OCI-LY1 (cell line): ENCODE data around the gene SLC2A3.

Experiments
- H2AFZ ChIP-seq: fragments of 200-600 bp; sonication (generic), shearing (Covaris generic); 2 replicates; pipeline ENCODE4 v1.6.0; 2014; ENCODE audit warnings: antibody characterized with exemption, mild to moderate bottlenecking, low read length
- H3F3A ChIP-seq: fragments of 200-600 bp; sonication (generic), shearing (Covaris generic); 2 replicates; pipeline ENCODE4 v1.6.0; 2014; ENCODE audit warnings: mild to moderate bottlenecking, antibody characterized with exemption, low read length, moderate library complexity; ENCODE audit not compliant: insufficient read depth
- H3K27ac ChIP-seq: fragments of 200-600 bp; sonication (generic); 2 replicates; pipeline ENCODE4 v1.5.1; 2014; ENCODE audit warnings: low read length, mixed run types, mild to moderate bottlenecking, low read depth; ENCODE audit not compliant: poor library complexity, severe bottlenecking
- H3K27me3 ChIP-seq: fragments of 200-600 bp; sonication (generic); 2 replicates; pipeline ENCODE4 v1.6.0; 2014; ENCODE audit warnings: antibody characterized with exemption, mild to moderate bottlenecking, low read length, moderate library complexity; ENCODE audit not compliant: insufficient read depth
- H3K36me3 ChIP-seq: fragments of 200-600 bp; sonication (generic); 2 replicates; pipeline ENCODE4 v1.6.1; 2014; ENCODE audit warnings: mild to moderate bottlenecking, antibody characterized with exemption, low read length, moderate library complexity, mixed read lengths; ENCODE audit not compliant: insufficient read depth
- H3K4me1 ChIP-seq: fragments of 200-600 bp; sonication (generic); 2 replicates; pipeline ENCODE4 v1.5.1; 2014; ENCODE audit warnings: mild to moderate bottlenecking, low read length, moderate library complexity; ENCODE audit not compliant: insufficient read depth, severe bottlenecking
- H3K4me2 ChIP-seq: fragments of 200-600 bp; sonication (generic), shearing (Covaris generic); 2 replicates; pipeline ENCODE4 v1.6.1; 2014; ENCODE audit warnings: low read length
- H3K4me3 ChIP-seq: fragments of 200-600 bp; sonication (generic); 2 replicates; pipeline ENCODE4 v1.5.1; 2014; ENCODE audit warnings: low read length, low read depth, mild to moderate bottlenecking, mixed read lengths; ENCODE audit not compliant: poor library complexity, severe bottlenecking
- H3K79me2 ChIP-seq: fragments of 200-600 bp; shearing (Covaris generic); 2 replicates; pipeline ENCODE4 v1.6.1; 2016; ENCODE audit warnings: mixed run types, low read length, mixed read lengths; ENCODE audit not compliant: insufficient read depth
- H3K9ac ChIP-seq: fragments of 200-600 bp; sonication (generic), shearing (Covaris generic); 2 replicates; pipeline ENCODE4 v1.6.1; 2014; ENCODE audit warnings: mild to moderate bottlenecking, low read length, mixed read lengths
- H3K9me2 ChIP-seq: fragments of 200-600 bp; sonication (generic), shearing (Covaris generic); 2 replicates; pipeline ENCODE4 v1.6.1; 2014; ENCODE audit warnings: low read depth, mild to moderate bottlenecking, low read length, mixed read lengths
- H3K9me3 ChIP-seq: fragments of 200-600 bp; shearing (Covaris generic); 2 replicates; pipeline ENCODE4 v1.6.1; 2014; ENCODE audit warnings: low read length, mixed read lengths
- H4K20me1 ChIP-seq: fragments of 200-600 bp; sonication (generic), shearing (Covaris generic); 2 replicates; pipeline ENCODE4 v1.6.0; 2016; ENCODE audit warnings: mild to moderate bottlenecking, low read length; ENCODE audit not compliant: insufficient read depth
- CTCF ChIP-seq: fragments of 200-600 bp; sonication (generic), shearing (Covaris generic); IDR thresholded peaks from 2 replicates; pipeline ENCODE4 v1.5.1; 2017; ENCODE audit warnings: mild to moderate bottlenecking, antibody characterized with exemption, low read length, moderate library complexity, mixed read lengths
- EZH2 ChIP-seq: fragments of 200-600 bp; sonication (generic), shearing (Covaris generic); IDR thresholded peaks from 2 replicates; pipeline ENCODE4 v1.8.0; 2017; ENCODE audit warnings: borderline replicate concordance, mixed run types, mild to moderate bottlenecking, antibody characterized with exemption, low read length, moderate library complexity, mixed read lengths

The SLC2A3 gene

DNA sequence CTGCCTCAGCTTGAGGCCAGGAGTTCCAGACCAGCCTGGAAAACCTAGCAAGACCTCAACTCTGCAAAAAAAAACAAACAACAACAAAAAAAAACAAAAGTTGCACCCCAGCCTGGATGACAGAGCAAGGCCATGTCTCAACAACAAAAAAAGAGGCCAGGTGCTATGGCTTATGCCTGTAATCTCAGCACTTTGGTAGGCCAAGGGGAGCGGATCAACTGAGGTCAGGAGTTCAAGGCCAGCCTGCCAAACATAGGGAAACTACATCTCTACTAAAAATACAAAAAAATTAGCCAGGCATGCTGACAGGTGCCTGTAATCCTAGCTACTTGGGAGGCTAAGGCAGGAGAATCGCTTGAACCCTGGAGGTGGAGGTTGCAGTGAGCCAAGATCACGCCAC, 56.7 kb downstream of the SLC2A3 start:
- H4K20me1 ChIP-seq = no peaks in the 10 kb centered on the region
- no peak overlapping the region for H3K4me2 ChIP-seq
- H3F3A ChIP-seq = no peaks in the 10 kb centered on the region
- no peaks in the 10 kb centered on the region for H3K79me2 ChIP-seq
- no peak overlapping the region for H3K4me3 ChIP-seq
- H3K4me1 ChIP-seq = no peaks in the 10 kb centered on the region
- H3K9me2 ChIP-seq = no peaks in the 10 kb centered on the region
- no peaks in the 10 kb centered on the region for H3K36me3 ChIP-seq
- TF ChIP-seq CTCF (no peak), EZH2 (no peak)
- no peak overlapping the region for H3K9ac ChIP-seq
- H2AFZ ChIP-seq = no peak overlapping the region
- H3K27ac ChIP-seq = no peak overlapping the region
- no peaks in the 10 kb centered on the region for H3K9me3 ChIP-seq
- H3K27me3 ChIP-seq = no peaks in the 10 kb centered on the region

- no peak overlapping the region for H3K9ac ChIP-seq
- H3K4me1 ChIP-seq = no peaks in the 10 kb centered on the region
- H3K36me3 ChIP-seq = no peaks in the 10 kb centered on the region
- no peak overlapping the region for H3K27ac ChIP-seq
- H3F3A ChIP-seq = no peaks in the 10 kb centered on the region
- H4K20me1 ChIP-seq = no peaks in the 10 kb centered on the region
- no peak overlapping the region for H3K4me2 ChIP-seq
- no peaks in the 10 kb centered on the region for H3K9me2 ChIP-seq
- no peak overlapping the region for H3K4me3 ChIP-seq
- H3K27me3 ChIP-seq = no peaks in the 10 kb centered on the region
- TF ChIP-seq EZH2 (no peak), CTCF (no peak)
- H2AFZ ChIP-seq = no peak overlapping the region
- no peaks in the 10 kb centered on the region for H3K9me3 ChIP-seq
- no peaks in the 10 kb centered on the region for H3K79me2 ChIP-seq
Measured at GRCh38 chr12:7877420-7877819, 58.6 kb downstream of the SLC2A3 start.

DNA sequence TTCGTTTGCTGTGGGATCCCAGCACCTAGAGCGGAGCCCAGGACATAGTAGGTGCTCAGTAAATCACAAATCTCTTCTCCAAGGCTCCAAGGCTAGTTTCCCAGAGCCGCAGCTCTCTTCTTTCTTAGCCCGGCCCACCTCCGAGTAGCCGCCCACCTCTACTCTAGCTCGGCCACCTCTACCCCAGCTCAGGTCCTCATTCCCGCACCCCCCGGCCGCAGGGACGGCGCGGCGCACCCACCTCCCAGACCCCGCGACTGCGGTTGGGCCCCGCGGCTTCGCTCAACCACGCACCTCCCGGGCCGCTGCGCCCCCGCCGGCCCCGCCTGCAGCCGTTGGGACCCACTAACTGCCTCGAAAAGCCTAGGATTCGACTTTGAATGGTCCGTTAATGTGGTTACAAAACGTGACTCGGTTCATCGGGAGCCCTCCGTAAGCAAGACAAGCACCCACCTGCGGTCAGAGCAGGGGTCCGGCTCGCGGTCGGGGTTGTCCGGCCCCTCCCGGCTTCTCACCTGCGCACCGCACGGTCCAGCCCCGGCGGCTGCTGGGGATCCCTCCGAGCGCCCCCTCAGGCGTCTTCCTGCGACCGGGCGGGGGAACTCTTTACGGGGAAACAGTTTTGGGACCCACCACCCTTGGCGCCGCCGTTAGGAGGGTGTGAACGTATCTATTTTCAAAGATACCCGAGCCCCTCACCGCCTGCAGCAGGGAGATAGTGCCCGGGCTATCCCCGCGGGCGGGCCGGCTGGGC, 63.2 kb downstream of the SLC2A3 start, which contains the start of gene SLC2A14:
SLC2A14 (minus strand) TSS at position 350 of the 754 bp plus-strand sequence. CDS start 3,035 bp downstream, outside the sequence.
- Histone ChIP-seq H3K79me2 (no peaks in the 10 kb centered on the region), H3K36me3 (no peaks in the 10 kb centered on the region), H3K27ac (no peak within 1 kb of the TSS), H3K9ac (no peak within 1 kb of the TSS), H3K27me3 (no peaks in the 10 kb centered on the region), H3K9me3 (no peaks in the 10 kb centered on the region), H3K4me1 (no peaks in the 10 kb centered on the region), H3K9me2 (no peaks in the 10 kb centered on the region), H3K4me2 (no peak within 1 kb of the TSS), H3K4me3 (no peak within 1 kb of the TSS), H3F3A (no peaks in the 10 kb centered on the region), H2AFZ (no peak within 1 kb of the TSS), H4K20me1 (no peaks in the 10 kb centered on the region)
- TF ChIP-seq EZH2 = no peak
- TF ChIP-seq CTCF = no peak
